MV-4-11 (cell line): ENCODE measurements around the gene NXPH3.

Experiments
- DNase-seq: peaks from one replicate; lab custom pipeline; 2025; lab: John Stamatoyannopoulos, UW

NXPH3 gene

GRCh38 chr17:49576088-49576916 is 631 bp downstream of the NXPH3 start:
- no peak for DNase-seq

GRCh38 chr17:49576917-49577649 is 1.4 kb downstream of the NXPH3 start:
- no peak for DNase-seq

- no peak for DNase-seq
Observed at GRCh38 chr17:49577650-49577934, 1.9 kb downstream of the NXPH3 start.

- DNase-seq, result no peak
Observed at GRCh38 chr17:49577963-49578362, 2.3 kb downstream of the NXPH3 start.

GRCh38 chr17:49578414-49578813 is 2.7 kb downstream of the NXPH3 start:
- DNase-seq, result no peak

- no peak for DNase-seq
Observed at GRCh38 chr17:49578952-49579500, 3.4 kb downstream of the NXPH3 start.

- no peak for DNase-seq
Observed at GRCh38 chr17:49579522-49579921, 3.9 kb downstream of the NXPH3 start.

- DNase-seq, result peak; percentile 29
Observed at GRCh38 chr17:49580055-49580721, 4.5 kb downstream of the NXPH3 start.

- DNase-seq, result no peak
Observed at GRCh38 chr17:49580981-49581647, 5.4 kb downstream of the NXPH3 start.

- no peak for DNase-seq
Observed at GRCh38 chr17:49581648-49581998, 6.0 kb downstream of the NXPH3 start.

- no peak for DNase-seq
Observed at GRCh38 chr17:49582055-49582722, 6.5 kb downstream of the NXPH3 start.

- no peak for DNase-seq
Observed at GRCh38 chr17:49582789-49583188, 7.1 kb downstream of the NXPH3 start.

GRCh38 chr17:49583226-49583625 is 7.6 kb downstream of the NXPH3 start:
- no peak for DNase-seq

GRCh38 chr17:49583889-49584288 is 8.2 kb downstream of the NXPH3 start:
- no peak for DNase-seq

- no peak for DNase-seq
Observed at GRCh38 chr17:49585422-49586027, 9.9 kb downstream of the NXPH3 start.

GRCh38 chr17:49587366-49588073 is 11.8 kb downstream of the NXPH3 start:
- no peak for DNase-seq

GRCh38 chr17:49588312-49588711 is 12.6 kb downstream of the NXPH3 start:
- DNase-seq, result no peak

- DNase-seq, result no peak
Observed at GRCh38 chr17:49588726-49589576, 13.3 kb downstream of the NXPH3 start.

GRCh38 chr17:49589577-49589927 is 13.9 kb downstream of the NXPH3 start:
- no peak for DNase-seq

GRCh38 chr17:49590874-49591273 is 15.2 kb downstream of the NXPH3 start:
- no peak for DNase-seq
